Measurements from ENCODE around the gene IGFLR1. TPM values are rescaled to one million over a fixed set of nuclear protein-coding genes. Genes with fewer than 3 reads are reported as not detected.

IGFLR1 gene
- polyA plus RNA-seq, 1 of the 3 experiments (the other 2 are of a cell fraction) = 5.6 TPM

GRCh38 chr19:35768082-35768421, 25.8 kb upstream of the IGFLR1 start (continued):
- no peak for TF ChIP-seq REST (IDR thresholded peaks at IDR 0.05; ENCODE audit: low read depth, low read length)
- no peak for TF ChIP-seq FOXM1 (IDR thresholded peaks at IDR 0.05; ENCODE audit: low read depth)
- TF ChIP-seq GATA2 (CRISPR knock-in tag; IDR thresholded peaks at IDR 0.05) = no peak
- no peak for TF ChIP-seq JUND (IDR thresholded peaks at IDR 0.05)
- TF ChIP-seq IRF3 (IDR thresholded peaks at IDR 0.05; ENCODE audit: low read depth, low read length) = no peak
- no peak for TF ChIP-seq FOSL2 (IDR thresholded peaks at IDR 0.05; ENCODE audit: borderline replicate concordance, low read depth)
- TF ChIP-seq NRF1 (IDR thresholded peaks at IDR 0.05; ENCODE audit: low read depth, low read length) = no peak

GRCh38 chr19:35767288-35768081, 25.2 kb upstream of the IGFLR1 start:
- H3K79me2 ChIP-seq (ENCODE audit: insufficient read depth) = no peaks in the 10 kb centered on the region
- H3K9me3 ChIP-seq = no peaks in the 10 kb centered on the region
- DNase-seq = peak; percentile 59
- no peak overlapping the region for H3K4me2 ChIP-seq
- H2AFZ ChIP-seq (ENCODE audit: low read depth) = no peak overlapping the region
- ChIA-PET POLR2A (interaction anchor here (0.8 kb wide), 1 partner anchor 10 kb away, joined by 3 read pairs; the partner anchor contains the start of gene HSPB6), CTCF (interaction anchor here (1.2 kb wide), 1 partner anchor 88 kb away, joined by 3 read pairs; no protein-coding TSS in a partner anchor)
- 96% methylated on average over 29 of the region's 34 CpGs for WGBS (ENCODE audit: low lambda C conversion rate)
- no peaks in the 10 kb centered on the region for H4K20me1 ChIP-seq (ENCODE audit: insufficient read depth)
- H3K4me1 ChIP-seq (ENCODE audit: control insufficient read depth in 1 of 2, insufficient read depth in 2 of 2, low read depth in 1 of 2, low read length in 1 of 2) = no peaks in the 10 kb centered on the region
- no peaks in the 10 kb centered on the region for H3F3A ChIP-seq (replicated peaks; ENCODE audit: insufficient read depth)
- H3K27me3 ChIP-seq (ENCODE audit: insufficient read depth) = no peaks in the 10 kb centered on the region
- no peak overlapping the region for H3K9ac ChIP-seq
- no peak for TF ChIP-seq CHD2 (IDR thresholded peaks at IDR 0.05; ENCODE audit: low read length, partially characterized antibody)
- no peak for TF ChIP-seq FOXM1 (IDR thresholded peaks at IDR 0.05; ENCODE audit: low read depth)
- TF ChIP-seq TCF12 (IDR thresholded peaks at IDR 0.05) = no peak
- TF ChIP-seq YY1 (IDR thresholded peaks at IDR 0.05; ENCODE audit: low read depth) = no peak
- no peak for TF ChIP-seq ZBTB33 (IDR thresholded peaks at IDR 0.05; ENCODE audit: borderline replicate concordance, low read depth)
- no peak for TF ChIP-seq FOXJ3 (CRISPR knock-in tag; IDR thresholded peaks at IDR 0.05)
- no peak for TF ChIP-seq GABPA (IDR thresholded peaks at IDR 0.05; ENCODE audit: low read depth)
- no peak for TF ChIP-seq MEF2A (IDR thresholded peaks at IDR 0.05; ENCODE audit: borderline replicate concordance, low read depth)
- TF ChIP-seq IRF3 (IDR thresholded peaks at IDR 0.05; ENCODE audit: low read depth, low read length) = no peak
- TF ChIP-seq RAD21 (IDR thresholded peaks at IDR 0.05; ENCODE audit: low read length) = no peak
- no peak for TF ChIP-seq RXRA (IDR thresholded peaks at IDR 0.05; ENCODE audit: borderline replicate concordance, low read depth)
- no peak for TF ChIP-seq NRF1 (IDR thresholded peaks at IDR 0.05; ENCODE audit: low read depth, low read length)
- TF ChIP-seq SMC3 (IDR thresholded peaks at IDR 0.05; ENCODE audit: low read depth, low read length) = no peak
- no peak for TF ChIP-seq MAX (IDR thresholded peaks at IDR 0.05; ENCODE audit: low read depth)
- H3K27ac ChIP-seq (ENCODE audit: low read depth in 2 of 2, low read length in 1 of 2) = no peak overlapping the region
- no peak overlapping the region for H3K4me3 ChIP-seq (ENCODE audit: low read depth in 2 of 2, low read length in 1 of 2)
- H3K36me3 ChIP-seq (replicated peaks in 1 of 2; ENCODE audit: control insufficient read depth in 1 of 2, insufficient read depth in 2 of 2, low read length in 1 of 2) = peaks cover 5 to 9% of the 10 kb centered on the region in 2 experiments
- H3K9me2 ChIP-seq = no peaks in the 10 kb centered on the region
